Neutrophil (primary cell): ENCODE results near the gene BHLHE40.

Experiments
- H3K27ac ChIP-seq: fragments of 200-600 bp; sonication (generic); 2 replicates; pipeline ENCODE4 v1.5.1; 2016; ENCODE audit warnings: mild to moderate bottlenecking, moderate library complexity
- H3K27me3 ChIP-seq: fragments of 200-600 bp; sonication (generic); 2 replicates; pipeline ENCODE4 v1.6.0; 2016; ENCODE audit warnings: mild to moderate bottlenecking
- H3K36me3 ChIP-seq: fragments of 200-600 bp; sonication (generic); 2 replicates; pipeline ENCODE4 v1.5.1; 2017
- H3K4me1 ChIP-seq, 2 experiments: fragments of 200-600 bp in 1 of 2; sonication (generic) in 1 of 2; 1 replicate in 1 of 2; 2 replicates in 1 of 2; pipeline versions ENCODE4 v1.5.1 to v1.6.1; 2013 to 2016; ENCODE audit warnings: low read depth in 1 of 2, low read length in 1 of 2, mild to moderate bottlenecking in 1 of 2, moderate library complexity in 1 of 2; ENCODE audit not compliant: control insufficient read depth in 1 of 2, insufficient read depth in 1 of 2
- H3K4me3 ChIP-seq, 2 experiments: fragments of 200-600 bp in 1 of 2; sonication (generic) in 1 of 2; 1 replicate in 1 of 2; 2 replicates in 1 of 2; pipeline ENCODE4 v1.5.1; 2013 to 2016; ENCODE audit warnings: low read depth in 1 of 2, low read length in 1 of 2, mild to moderate bottlenecking in 1 of 2, moderate library complexity in 1 of 2
- H3K9me3 ChIP-seq: fragments of 200-600 bp; sonication (generic); 2 replicates; pipeline ENCODE4 v1.5.1; 2016
- CTCF ChIP-seq: fragments of 200-600 bp; sonication (generic); IDR thresholded peaks from 2 replicates; pipeline ENCODE4 v1.5.1; 2016; ENCODE audit warnings: antibody characterized with exemption

The BHLHE40 gene

GRCh38 chr3:5011555-5012256, 32.5 kb downstream of the BHLHE40 start:
- Histone ChIP-seq H3K9me3 (no peaks in the 10 kb centered on the region), H3K27ac (peak overlapping the region; percentile 96), H3K36me3 (no peaks in the 10 kb centered on the region), H3K4me1 (peaks cover 63 to 71% of the 10 kb centered on the region in 2 experiments), H3K27me3 (no peaks in the 10 kb centered on the region), H3K4me3 (peak overlapping the region; percentile 45 to 57)
- TF ChIP-seq CTCF = peak; percentile 23

- no peaks in the 10 kb centered on the region for H3K27me3 ChIP-seq
- no peak for TF ChIP-seq CTCF
- H3K9me3 ChIP-seq = no peaks in the 10 kb centered on the region
- peak overlapping the region; percentile 96 for H3K27ac ChIP-seq
- peaks cover 69 to 71% of the 10 kb centered on the region in 2 experiments for H3K4me1 ChIP-seq
- no peaks in the 10 kb centered on the region for H3K36me3 ChIP-seq
- peak overlapping the region; percentile 45 to 57 for H3K4me3 ChIP-seq
Measured at GRCh38 chr3:5012367-5012766, 33.1 kb downstream of the BHLHE40 start.

- peak overlapping the region; percentile 96 for H3K27ac ChIP-seq
- peak overlapping the region; percentile 45 to 57 for H3K4me3 ChIP-seq
- no peak for TF ChIP-seq CTCF
- no peaks in the 10 kb centered on the region for H3K9me3 ChIP-seq
- H3K4me1 ChIP-seq = peaks cover 78 to 79% of the 10 kb centered on the region in 2 experiments
- no peaks in the 10 kb centered on the region for H3K27me3 ChIP-seq
- H3K36me3 ChIP-seq = no peaks in the 10 kb centered on the region
Measured at GRCh38 chr3:5013021-5013906, 34.0 kb downstream of the BHLHE40 start.

- TF ChIP-seq CTCF = no peak
- H3K9me3 ChIP-seq = no peaks in the 10 kb centered on the region
- no peaks in the 10 kb centered on the region for H3K27me3 ChIP-seq
- H3K4me3 ChIP-seq = no peak overlapping the region
- peaks cover 84 to 89% of the 10 kb centered on the region in 2 experiments for H3K4me1 ChIP-seq
- H3K27ac ChIP-seq = peak overlapping the region; percentile 96
- H3K36me3 ChIP-seq = no peaks in the 10 kb centered on the region
Measured at GRCh38 chr3:5014391-5014790, 35.2 kb downstream of the BHLHE40 start.

- Histone ChIP-seq H3K27ac (peak overlapping the region; percentile 96), H3K4me3 (no peak overlapping the region), H3K36me3 (no peaks in the 10 kb centered on the region), H3K4me1 (peaks cover 91 to 95% of the 10 kb centered on the region in 2 experiments), H3K9me3 (no peaks in the 10 kb centered on the region), H3K27me3 (no peaks in the 10 kb centered on the region)
- TF ChIP-seq CTCF = no peak
Measured at GRCh38 chr3:5015056-5015455, 35.8 kb downstream of the BHLHE40 start.
